GM18909 (cell line): ENCODE measurements around the gene MRPL20.
"Not testable (repeated sequence)": the region's sequence is repeated elsewhere in the genome, so short reads cannot be mapped to it uniquely, and the experiment has no call there.

Experiments
- ATAC-seq: cut with Tn5 transposase; IDR thresholded peaks from one replicate; pipeline ENCODE4 v1.9.1; 2021; ENCODE audit warnings: mild to moderate bottlenecking; ENCODE audit not compliant: unreplicated experiment, poor library complexity

Gene MRPL20

DNA sequence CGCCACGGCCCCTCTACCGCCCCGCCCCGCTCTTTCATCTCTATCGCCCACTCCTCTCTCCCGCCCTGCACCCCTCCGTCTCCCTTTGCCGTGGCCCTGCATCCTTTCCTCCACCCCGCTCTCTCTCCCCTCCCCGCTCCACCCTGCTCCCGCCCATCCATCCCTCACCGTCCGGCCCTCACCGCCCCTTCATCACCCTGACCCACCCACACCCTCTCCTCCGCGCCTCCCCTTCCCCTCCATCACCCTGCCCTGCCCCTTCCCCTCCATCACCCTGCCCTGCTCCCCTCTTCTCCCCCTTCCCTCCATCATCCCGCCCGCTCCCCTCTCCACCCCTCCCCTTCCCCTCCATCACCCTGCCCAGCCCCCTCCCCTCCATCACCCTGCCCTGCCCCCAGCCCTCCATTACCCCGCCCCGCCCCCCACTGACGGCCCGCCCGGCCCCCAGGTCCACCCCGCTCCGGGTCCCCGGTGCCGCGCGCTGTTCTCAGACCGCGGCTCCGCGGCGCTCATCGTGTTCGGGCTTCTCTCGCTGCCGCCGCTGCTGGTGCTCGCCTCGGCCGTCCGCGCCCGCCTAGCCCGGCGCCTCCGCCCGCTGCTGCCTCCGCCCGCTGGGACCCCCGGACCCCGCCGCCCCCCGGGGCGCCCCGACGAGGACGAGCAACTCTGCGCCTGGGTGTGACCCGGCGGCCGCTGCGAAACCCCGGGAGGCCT is 20.2 kb upstream of the MRPL20 start:
- ATAC-seq, result no peak

DNA sequence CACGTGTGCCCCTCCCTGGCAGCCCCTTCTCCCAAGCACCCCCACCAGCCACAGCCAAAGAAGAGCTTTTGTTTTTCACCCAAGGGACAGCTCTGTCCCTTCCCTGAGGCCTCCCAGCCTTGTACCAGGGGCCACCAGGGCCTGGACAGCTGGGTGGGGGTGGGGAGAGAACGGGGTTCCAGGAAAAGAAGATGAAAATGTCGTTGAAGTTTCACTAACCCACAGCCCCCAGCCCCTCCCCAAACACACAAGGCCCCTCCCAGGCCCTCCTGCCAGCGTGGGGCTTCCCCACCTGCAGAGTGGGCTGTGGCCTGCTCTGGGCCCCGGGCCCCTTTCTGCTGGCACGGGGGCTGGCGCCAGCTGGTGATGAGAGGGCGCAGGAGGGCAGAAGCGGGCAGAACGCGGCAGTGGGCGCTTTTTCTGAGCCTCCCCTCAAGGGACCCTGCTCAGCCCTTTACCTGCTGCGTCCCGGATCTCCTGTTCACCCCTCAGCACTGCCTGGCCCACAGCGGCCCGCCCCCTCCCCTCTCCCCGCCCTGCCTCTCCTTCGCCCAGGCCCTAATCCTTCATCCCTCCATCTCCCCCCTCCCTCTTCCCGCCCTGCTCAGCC is 19.5 kb upstream of the MRPL20 start:
- no peak for ATAC-seq

- no peak for ATAC-seq
Observed at GRCh38 chr1:1425753-1426495, 18.8 kb upstream of the MRPL20 start.

DNA sequence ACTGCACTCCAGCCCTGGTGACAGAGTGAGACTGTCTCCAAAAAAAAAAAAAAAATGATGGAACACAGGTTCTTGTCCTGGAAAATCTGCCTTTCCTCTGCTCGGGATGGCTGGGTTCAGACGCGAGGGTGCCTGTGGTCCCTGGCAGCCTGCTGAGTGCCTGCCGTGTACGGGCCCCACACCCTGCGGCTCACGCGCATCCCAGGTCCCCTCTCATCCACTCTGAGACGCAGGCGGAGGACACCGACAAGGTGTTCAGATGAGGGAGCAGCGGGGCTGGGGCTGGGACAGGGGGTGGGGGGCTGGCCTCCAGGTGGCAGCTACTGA is 18.3 kb upstream of the MRPL20 start:
- no peak for ATAC-seq

GRCh38 chr1:1424707-1425106 is 17.6 kb upstream of the MRPL20 start:
- no peak for ATAC-seq

- no peak for ATAC-seq
Observed at GRCh38 chr1:1423245-1423597, 16.1 kb upstream of the MRPL20 start.

DNA sequence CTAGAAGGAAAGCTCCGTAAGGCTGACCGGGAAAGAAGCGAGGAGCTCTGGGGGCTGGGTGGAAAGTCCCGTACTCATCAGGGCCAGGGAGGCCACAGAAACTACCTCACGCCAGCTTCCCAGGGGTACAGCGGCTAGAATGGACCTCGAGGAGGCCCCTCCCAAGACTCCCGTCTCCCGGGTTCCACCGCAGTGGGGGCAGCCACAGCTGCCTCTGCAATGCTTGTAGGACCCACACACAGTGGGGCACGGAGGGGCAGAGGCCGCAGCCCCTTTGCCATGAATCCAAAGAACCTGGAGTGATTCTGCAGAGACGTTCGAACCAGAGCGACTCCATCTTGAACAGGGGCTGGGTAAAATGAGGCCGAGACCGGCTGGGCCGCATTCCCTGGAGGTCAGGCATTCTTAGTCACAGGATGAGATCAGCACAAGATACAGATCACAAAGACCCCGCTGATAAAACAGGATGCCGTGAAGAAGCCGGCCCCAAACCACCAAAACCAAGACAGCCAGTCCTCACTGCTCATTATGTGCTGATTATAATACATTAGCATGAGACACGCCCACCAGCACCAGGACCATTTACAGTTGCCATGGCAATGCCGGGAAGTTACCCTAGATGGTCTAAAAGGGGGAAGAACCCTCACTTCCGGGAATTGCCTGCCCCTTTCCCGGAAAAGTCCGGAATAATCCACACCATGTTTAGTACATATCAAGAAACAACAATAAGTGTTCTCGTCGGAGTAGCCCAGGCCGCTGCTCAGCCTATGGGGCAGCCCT is 15.6 kb upstream of the MRPL20 start:
- ATAC-seq, result no peak

GRCh38 chr1:1421907-1422464 is 14.9 kb upstream of the MRPL20 start:
- ATAC-seq, result no peak

- ATAC-seq, result no peak
Observed at GRCh38 chr1:1421147-1421906, 14.2 kb upstream of the MRPL20 start, which contains the start of gene ANKRD65. ANKRD65 (minus strand) TSS chr1:1421276; CDS start chr1:1421005, 271 bp downstream.

- no peak for ATAC-seq
Observed at GRCh38 chr1:1420654-1421141, 13.6 kb upstream of the MRPL20 start.

DNA sequence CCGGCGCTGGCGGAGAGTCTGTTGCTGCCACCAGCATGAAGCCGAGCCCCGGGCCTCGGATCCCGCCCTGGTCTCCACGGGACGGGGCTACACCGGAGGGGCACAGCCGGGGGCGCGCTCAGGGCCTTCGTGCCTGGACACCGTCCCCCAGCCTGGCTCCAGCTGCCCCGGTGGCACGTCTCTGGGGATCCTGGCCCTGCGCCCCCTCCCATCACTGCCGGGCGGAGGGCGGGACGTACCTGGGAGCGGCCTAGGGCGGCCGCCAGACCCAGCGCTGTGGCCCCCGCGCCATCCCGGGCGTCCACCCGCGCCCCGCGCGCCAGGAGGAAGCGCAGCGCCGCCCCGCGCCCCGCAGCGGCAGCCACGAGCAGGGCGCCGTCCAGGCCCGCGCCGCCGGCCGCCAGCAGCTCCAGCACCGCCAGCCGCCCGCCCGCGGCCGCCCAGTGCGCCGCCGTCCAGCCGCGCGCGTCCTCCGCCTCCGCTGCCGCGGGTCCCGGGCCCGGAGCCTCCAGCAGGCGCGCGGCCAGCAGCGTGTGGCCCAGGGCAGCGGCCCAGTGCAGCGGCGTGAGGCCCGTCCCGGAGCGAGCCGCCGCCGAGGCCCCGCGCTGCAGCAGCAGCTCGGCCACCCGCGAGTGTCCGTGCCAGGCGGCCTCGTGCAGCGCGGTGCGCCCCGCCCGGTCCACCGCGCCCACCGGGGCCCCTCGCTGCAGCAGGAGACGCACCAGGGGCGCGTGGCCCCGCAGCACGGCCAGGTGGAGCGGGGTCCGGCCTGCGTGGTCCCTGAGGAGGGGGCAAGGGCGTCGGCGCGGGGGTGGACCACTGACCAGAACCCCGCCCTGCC is 12.9 kb upstream of the MRPL20 start:
- ATAC-seq, result no peak

- no peak for ATAC-seq
Observed at GRCh38 chr1:1419363-1419812, 12.3 kb upstream of the MRPL20 start.

DNA sequence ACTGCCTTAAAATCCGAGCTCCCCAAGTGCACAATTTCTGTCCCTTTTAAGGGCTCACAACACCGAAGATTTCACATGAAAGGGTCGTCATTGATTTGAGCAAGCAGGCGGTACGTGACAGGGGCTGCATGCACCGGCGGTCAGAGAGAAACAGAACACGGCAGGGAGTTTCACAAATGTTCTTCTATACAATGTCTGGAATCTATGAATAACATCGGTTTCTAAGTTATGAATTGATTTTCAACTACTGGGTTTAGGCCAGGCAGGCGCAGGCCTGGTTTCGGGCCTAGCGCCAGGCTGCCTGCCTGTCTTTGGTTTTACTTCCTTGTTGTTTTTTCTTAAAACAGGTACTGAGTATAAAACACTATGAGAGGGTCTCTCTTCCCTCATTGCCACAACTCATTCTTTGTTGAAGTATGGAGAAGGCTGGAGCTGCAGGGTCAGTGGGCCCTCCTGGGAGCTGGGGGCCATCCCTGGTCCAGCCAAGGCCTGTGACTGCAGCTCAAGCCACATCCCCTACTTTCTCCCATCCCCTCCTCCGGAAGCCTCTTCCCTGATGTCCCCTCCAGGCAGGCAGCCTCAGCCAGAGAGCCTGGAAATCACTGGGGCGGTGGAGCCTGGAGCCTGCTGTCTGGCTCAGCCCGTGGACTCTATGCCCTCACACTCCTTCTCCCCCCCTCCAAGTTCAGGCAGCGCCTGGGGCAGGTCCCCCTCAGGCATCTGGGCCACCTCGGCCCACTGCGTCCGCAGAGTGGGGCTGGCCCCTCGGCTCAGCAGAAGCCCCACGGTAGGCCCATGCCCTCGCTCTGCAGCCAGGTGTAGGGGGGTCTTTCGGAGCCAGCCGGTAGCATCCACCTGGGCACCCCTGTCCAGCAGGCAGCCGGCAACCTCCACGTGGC is 11.6 kb upstream of the MRPL20 start:
- no peak for ATAC-seq

DNA sequence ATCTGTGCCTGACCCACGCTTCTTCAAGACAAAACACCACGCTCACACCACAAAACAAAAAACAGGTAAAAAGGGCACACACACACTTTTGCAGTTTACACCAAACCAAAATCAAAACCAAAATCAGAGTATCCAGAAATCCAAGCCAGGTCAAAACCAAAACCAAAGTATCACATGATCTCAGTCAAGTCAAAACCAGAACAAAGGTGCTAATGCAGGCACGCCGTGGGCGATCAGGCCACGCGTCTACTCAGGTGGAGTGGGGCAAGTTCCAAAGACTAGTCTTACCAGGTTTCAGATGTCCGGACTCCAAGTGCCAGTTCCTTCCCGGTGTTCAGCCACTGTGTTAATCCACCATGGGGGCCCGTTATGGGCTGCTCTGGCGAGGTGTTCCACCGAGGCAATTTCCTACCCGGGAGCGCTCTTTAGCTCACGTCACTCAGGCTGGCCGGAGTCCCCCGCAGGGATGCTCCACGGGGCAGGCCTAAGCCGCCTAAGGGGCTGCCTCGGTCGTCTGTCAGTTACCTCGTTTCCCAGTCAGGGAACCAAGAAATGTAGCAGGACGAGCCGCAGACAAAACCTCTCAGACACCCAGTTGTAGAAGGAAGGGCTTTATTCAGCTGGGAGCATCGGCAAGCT is 10.9 kb upstream of the MRPL20 start:
- ATAC-seq, result not testable (repeated sequence)

GRCh38 chr1:1417396-1417795 is 10.3 kb upstream of the MRPL20 start:
- ATAC-seq, result not testable (repeated sequence)

GRCh38 chr1:1415751-1416150 is 8.7 kb upstream of the MRPL20 start:
- no peak for ATAC-seq

DNA sequence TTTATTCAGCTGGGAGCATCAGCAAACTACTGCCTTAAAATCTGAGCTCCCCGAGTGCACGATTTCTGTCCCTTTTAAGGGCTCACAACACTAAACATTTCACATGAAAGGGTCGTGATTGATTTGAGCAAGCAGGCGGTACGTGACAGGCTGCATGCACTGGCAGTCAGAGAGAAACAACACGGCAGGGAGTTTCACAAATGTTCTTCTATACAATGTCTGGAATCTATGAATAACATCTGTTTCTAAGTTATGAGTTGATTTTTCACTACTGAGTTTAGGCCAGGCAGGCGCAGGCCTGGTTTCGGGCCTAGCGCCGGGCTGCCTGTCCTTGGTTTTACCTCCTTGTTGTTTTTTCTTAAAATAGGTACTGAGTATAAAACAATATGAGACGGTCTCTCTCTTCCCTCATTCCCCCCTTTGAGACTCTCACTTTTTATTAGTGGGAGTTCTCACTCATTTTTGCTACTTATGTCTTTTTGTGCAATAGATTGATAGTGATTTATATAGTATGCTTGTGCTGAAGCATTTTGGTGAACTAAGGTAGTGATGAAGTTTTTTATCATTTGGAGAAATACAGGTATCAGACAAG is 5.3 kb upstream of the MRPL20 start:
- not testable (repeated sequence) for ATAC-seq
